T-helper 2 cell treated with Interferon-gamma antibody and Interleukin-4, amounts not matched to agents 5 μg/mL and 100 μg/mL, for 36 hours (primary cell): ENCODE results near the gene UBE2V1.
A peak's percentile ranks its signal among the peaks of the same experiment; 100 is the strongest.
"Not testable (repeated sequence)": the region's sequence is repeated elsewhere in the genome, so short reads cannot be mapped to it uniquely, and the experiment has no call there.

Source experiments
- DNase-seq: peaks from one replicate; pipeline ENCODE4 v3.0.0; 2021; ENCODE audit warnings: low spot score
- H3K27ac Mint-ChIP-seq: one replicate; pipeline ENCODE4 v1.8.0; 2021; ENCODE audit warnings: mild to moderate bottlenecking, mixed read lengths
- H3K27me3 Mint-ChIP-seq: one replicate; pipeline ENCODE4 v1.8.0; 2021; ENCODE audit warnings: low read depth, mixed read lengths
- H3K36me3 Mint-ChIP-seq: one replicate; pipeline ENCODE4 v1.8.0; 2021; ENCODE audit warnings: low read depth, mixed read lengths
- H3K4me1 Mint-ChIP-seq: one replicate; pipeline ENCODE4 v1.8.0; 2021; ENCODE audit warnings: low read depth, mixed read lengths
- H3K4me3 Mint-ChIP-seq: one replicate; pipeline ENCODE4 v1.8.0; 2022; ENCODE audit warnings: mild to moderate bottlenecking, moderate library complexity, mixed read lengths
- H3K9me3 Mint-ChIP-seq: one replicate; pipeline ENCODE4 v1.8.0; 2021; ENCODE audit warnings: mixed read lengths

UBE2V1 gene

GRCh38 chr20:50115041-50115512, 2.1 kb upstream of the UBE2V1 start:
- peak overlapping the region; percentile 86 for H3K4me3 Mint-ChIP-seq
- peaks cover 47% of the 10 kb centered on the region for H3K4me1 Mint-ChIP-seq
- no peaks in the 10 kb centered on the region for H3K9me3 Mint-ChIP-seq
- H3K36me3 Mint-ChIP-seq, result peaks cover 8% of the 10 kb centered on the region
- no peaks in the 10 kb centered on the region for H3K27me3 Mint-ChIP-seq
- peak overlapping the region; percentile 90 for H3K27ac Mint-ChIP-seq
- no peak for DNase-seq

- Mint-ChIP-seq H3K9me3 (no peaks in the 10 kb centered on the region), H3K36me3 (peaks cover 10% of the 10 kb centered on the region), H3K27ac (peak overlapping the region; percentile 88), H3K4me3 (peak overlapping the region; percentile 86), H3K27me3 (no peaks in the 10 kb centered on the region), H3K4me1 (peaks cover 58% of the 10 kb centered on the region)
- no peak for DNase-seq
These were observed 672 bp upstream of the UBE2V1 start for GRCh38 chr20:50113420-50114224.

- Mint-ChIP-seq H3K27me3 (no peaks in the 10 kb centered on the region), H3K4me1 (peaks cover 68% of the 10 kb centered on the region), H3K27ac (peak overlapping the region; percentile 88), H3K9me3 (no peaks in the 10 kb centered on the region), H3K36me3 (peaks cover 19% of the 10 kb centered on the region), H3K4me3 (peak overlapping the region; percentile 86)
- DNase-seq, result no peak
These were observed 988 bp downstream of the UBE2V1 start for GRCh38 chr20:50111829-50112495.

GRCh38 chr20:50111120-50111828, 1.7 kb downstream of the UBE2V1 start:
- Mint-ChIP-seq H3K9me3 (no peaks in the 10 kb centered on the region), H3K4me3 (peak overlapping the region; percentile 86), H3K36me3 (peaks cover 21% of the 10 kb centered on the region), H3K27ac (peak overlapping the region; percentile 88), H3K4me1 (peaks cover 66% of the 10 kb centered on the region), H3K27me3 (no peaks in the 10 kb centered on the region)
- peak; percentile 66 for DNase-seq

- Mint-ChIP-seq H3K4me1 (peaks cover 62% of the 10 kb centered on the region), H3K4me3 (peak overlapping the region; percentile 86), H3K27ac (peak overlapping the region; percentile 88), H3K9me3 (no peaks in the 10 kb centered on the region), H3K36me3 (peaks cover 20% of the 10 kb centered on the region), H3K27me3 (no peaks in the 10 kb centered on the region)
- DNase-seq, result peak; percentile 64
These were observed 2.6 kb downstream of the UBE2V1 start for GRCh38 chr20:50110141-50111047.

GRCh38 chr20:50108556-50109235, 4.3 kb downstream of the UBE2V1 start:
- no peak for DNase-seq
- H3K4me1 Mint-ChIP-seq, result peaks cover 50% of the 10 kb centered on the region
- H3K36me3 Mint-ChIP-seq, result peaks cover 20% of the 10 kb centered on the region
- H3K27me3 Mint-ChIP-seq, result no peaks in the 10 kb centered on the region
- H3K4me3 Mint-ChIP-seq, result no peak overlapping the region
- no peak overlapping the region for H3K27ac Mint-ChIP-seq
- H3K9me3 Mint-ChIP-seq, result no peaks in the 10 kb centered on the region

- peaks cover 23% of the 10 kb centered on the region for H3K36me3 Mint-ChIP-seq
- H3K4me1 Mint-ChIP-seq, result peaks cover 44% of the 10 kb centered on the region
- H3K9me3 Mint-ChIP-seq, result no peaks in the 10 kb centered on the region
- H3K27me3 Mint-ChIP-seq, result no peaks in the 10 kb centered on the region
- peak overlapping the region; percentile 5 for H3K27ac Mint-ChIP-seq
- DNase-seq, result no peak
- H3K4me3 Mint-ChIP-seq, result no peak overlapping the region
These were observed 5.1 kb downstream of the UBE2V1 start for GRCh38 chr20:50107796-50108331.

- Mint-ChIP-seq H3K9me3 (no peaks in the 10 kb centered on the region), H3K36me3 (peaks cover 26% of the 10 kb centered on the region), H3K27ac (no peak overlapping the region), H3K4me3 (no peak overlapping the region), H3K4me1 (peaks cover 46% of the 10 kb centered on the region), H3K27me3 (no peaks in the 10 kb centered on the region)
- DNase-seq, result no peak
These were observed 5.8 kb downstream of the UBE2V1 start for GRCh38 chr20:50107086-50107660.

- Mint-ChIP-seq H3K4me1 (peaks cover 45% of the 10 kb centered on the region), H3K36me3 (peaks cover 29% of the 10 kb centered on the region)
- not testable (repeated sequence) for H3K27ac Mint-ChIP-seq, H3K27me3 Mint-ChIP-seq, H3K4me3 Mint-ChIP-seq, DNase-seq, H3K9me3 Mint-ChIP-seq
These were observed 6.3 kb downstream of the UBE2V1 start for GRCh38 chr20:50106669-50107068.

- peak; percentile 30 for DNase-seq
- not testable (repeated sequence) for H3K27me3 Mint-ChIP-seq, H3K27ac Mint-ChIP-seq
These were observed 9.4 kb downstream of the UBE2V1 start for GRCh38 chr20:50103464-50104107.

GRCh38 chr20:50102551-50102950, 10.4 kb downstream of the UBE2V1 start:
- not testable (repeated sequence) for H3K27ac Mint-ChIP-seq, DNase-seq, H3K27me3 Mint-ChIP-seq, H3K4me3 Mint-ChIP-seq, H3K9me3 Mint-ChIP-seq
- peaks cover 27% of the 10 kb centered on the region for H3K36me3 Mint-ChIP-seq
- peaks cover 25% of the 10 kb centered on the region for H3K4me1 Mint-ChIP-seq

More at GRCh38 chr20:50103464-50104107, 9.4 kb downstream of the UBE2V1 start:
- H3K36me3 Mint-ChIP-seq, result peaks cover 27% of the 10 kb centered on the region
- H3K4me3 Mint-ChIP-seq, H3K9me3 Mint-ChIP-seq: not testable (repeated sequence)
- peaks cover 30% of the 10 kb centered on the region for H3K4me1 Mint-ChIP-seq

- Mint-ChIP-seq H3K27ac (no peak overlapping the region), H3K9me3 (no peaks in the 10 kb centered on the region), H3K4me1 (peaks cover 24% of the 10 kb centered on the region), H3K36me3 (peaks cover 25% of the 10 kb centered on the region), H3K27me3 (no peaks in the 10 kb centered on the region), H3K4me3 (no peak overlapping the region)
- no peak for DNase-seq
These were observed 11.1 kb downstream of the UBE2V1 start for GRCh38 chr20:50101887-50102286.
